HG02884 (cell line): Measurements from ENCODE around the gene SLC39A11.
"Not testable (repeated sequence)": the region's sequence is repeated elsewhere in the genome, so short reads cannot be mapped to it uniquely, and the experiment has no call there.

Experiments used
- ATAC-seq: cut with Tn5 transposase; IDR thresholded peaks from one replicate; pipeline ENCODE4 v1.9.1; 2021; ENCODE audit warnings: mild to moderate bottlenecking, moderate library complexity; ENCODE audit not compliant: unreplicated experiment

The SLC39A11 gene

DNA sequence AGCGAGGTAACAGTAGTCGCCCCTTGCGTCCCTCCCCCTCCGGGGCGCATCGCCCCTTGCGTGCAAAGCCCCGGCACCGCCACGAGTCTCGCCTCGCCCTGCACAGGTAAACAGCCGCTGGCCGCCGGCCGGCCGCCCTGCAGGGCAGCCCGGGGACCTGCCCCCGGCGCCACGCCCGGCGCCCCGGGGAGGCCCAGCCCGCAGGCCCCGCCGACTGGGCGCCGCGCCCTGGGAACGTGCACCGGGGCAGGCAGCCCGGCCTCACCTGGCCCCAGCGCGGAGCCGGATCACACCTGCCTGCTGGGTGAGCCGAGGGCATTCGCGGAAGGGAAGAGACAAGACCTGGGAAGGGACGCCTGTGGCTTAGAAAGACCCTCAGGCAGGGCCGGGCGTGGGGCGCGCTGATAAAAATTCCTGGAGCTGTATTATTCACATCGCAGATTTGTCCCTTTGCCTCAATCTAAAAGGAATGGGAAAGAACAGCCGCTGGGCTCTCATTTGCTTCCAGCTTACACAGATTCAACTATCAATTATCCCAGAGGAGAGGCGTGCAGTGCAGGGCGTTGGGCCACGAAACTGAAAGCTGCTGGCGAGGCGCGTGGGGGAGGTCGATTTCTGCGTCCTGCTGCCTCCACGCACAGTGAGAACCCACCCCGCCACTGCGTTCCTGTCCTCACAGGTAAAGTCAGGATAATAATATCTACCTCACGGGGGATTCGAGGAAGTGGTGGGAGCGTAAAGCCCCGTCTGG, 451.9 kb downstream of the SLC39A11 start:
- ATAC-seq: no peak

DNA sequence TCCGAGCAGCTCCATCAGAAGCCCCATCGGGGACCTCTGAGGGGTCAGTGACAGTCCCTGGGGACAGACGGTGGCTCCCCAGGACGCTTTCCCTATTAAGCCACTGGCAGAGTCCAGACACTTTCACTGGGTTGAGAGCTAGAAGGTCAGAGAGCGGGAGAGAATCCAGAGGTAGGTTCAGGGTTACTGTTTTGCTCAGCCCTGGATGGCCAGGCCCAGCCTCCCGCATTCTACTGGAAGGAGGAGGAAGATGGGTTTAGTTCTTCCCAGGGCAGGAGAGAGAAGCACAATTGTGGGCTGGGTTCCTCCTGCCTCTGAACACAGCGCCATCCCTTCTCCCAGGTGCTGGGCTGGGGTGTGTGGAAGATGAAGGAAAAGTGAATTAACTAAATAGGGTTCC, 452.8 kb downstream of the SLC39A11 start:
- no peak for ATAC-seq

DNA sequence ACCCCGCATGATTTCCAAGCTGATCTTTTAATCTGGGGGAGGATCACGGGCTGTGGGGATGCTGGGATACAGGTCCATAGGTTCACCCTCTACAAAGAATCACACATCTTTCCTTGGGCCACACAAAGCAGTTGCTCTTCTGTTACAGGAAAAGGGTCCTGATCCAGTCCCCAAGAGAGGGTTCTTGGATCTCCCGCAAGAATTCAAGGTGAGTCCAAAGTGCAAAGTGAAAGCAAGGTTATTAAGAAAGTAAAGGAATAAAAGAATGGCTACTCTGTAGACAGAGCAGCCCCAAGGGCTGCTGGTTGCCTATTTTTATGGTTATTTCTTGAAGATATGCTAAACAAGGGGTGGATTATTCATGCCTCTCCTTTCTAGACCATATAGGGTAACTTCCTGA, 453.6 kb downstream of the SLC39A11 start:
- ATAC-seq: not testable (repeated sequence)

DNA sequence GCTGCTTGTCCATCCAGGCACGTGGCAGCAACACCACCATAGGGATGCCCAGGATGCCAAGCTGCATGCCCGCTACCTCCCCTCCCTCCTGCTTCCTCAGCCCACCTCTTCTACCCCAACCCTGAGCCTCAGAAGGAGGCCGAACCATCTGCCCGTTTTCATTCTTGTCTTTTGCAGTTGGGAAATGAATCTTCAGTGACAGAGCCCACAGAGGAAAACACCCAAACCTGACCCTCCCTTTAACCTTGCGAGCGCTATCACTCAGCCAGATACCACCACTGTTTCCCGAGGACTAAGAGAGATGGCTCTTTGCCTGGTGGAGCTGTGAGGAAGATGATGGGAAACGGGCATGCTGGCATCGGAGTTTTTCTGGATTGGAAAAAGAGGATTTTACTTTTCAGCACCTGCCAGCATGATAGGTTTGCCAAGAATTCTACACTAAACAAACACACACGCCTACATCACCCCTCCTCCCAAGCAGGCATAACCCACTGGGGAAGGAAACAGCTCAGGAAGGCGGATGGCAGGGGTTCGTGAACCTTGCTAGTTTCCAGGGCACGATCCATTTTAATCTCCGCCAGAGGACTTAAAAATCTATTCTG, 457.4 kb downstream of the SLC39A11 start:
- ATAC-seq: no peak

DNA sequence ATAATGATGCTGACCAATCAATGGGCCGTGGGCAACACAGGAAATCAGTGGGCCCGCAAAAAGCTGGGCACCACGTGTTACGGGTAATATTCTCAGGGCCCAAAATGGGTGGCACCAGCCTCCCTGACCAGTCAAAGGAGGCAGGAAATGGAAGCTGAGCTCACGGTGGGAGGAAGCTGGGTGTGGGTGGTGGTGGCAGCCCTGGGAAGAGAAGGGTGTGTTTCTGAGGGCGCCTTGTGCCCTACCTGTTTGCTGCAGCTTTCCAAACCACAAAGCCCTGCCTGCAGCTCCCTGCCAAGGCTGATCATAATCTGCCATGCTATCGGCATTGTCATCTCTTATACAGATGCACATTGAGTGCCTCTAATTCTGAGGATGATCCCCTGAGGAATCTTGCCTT, 457.9 kb downstream of the SLC39A11 start:
- ATAC-seq: no peak

DNA sequence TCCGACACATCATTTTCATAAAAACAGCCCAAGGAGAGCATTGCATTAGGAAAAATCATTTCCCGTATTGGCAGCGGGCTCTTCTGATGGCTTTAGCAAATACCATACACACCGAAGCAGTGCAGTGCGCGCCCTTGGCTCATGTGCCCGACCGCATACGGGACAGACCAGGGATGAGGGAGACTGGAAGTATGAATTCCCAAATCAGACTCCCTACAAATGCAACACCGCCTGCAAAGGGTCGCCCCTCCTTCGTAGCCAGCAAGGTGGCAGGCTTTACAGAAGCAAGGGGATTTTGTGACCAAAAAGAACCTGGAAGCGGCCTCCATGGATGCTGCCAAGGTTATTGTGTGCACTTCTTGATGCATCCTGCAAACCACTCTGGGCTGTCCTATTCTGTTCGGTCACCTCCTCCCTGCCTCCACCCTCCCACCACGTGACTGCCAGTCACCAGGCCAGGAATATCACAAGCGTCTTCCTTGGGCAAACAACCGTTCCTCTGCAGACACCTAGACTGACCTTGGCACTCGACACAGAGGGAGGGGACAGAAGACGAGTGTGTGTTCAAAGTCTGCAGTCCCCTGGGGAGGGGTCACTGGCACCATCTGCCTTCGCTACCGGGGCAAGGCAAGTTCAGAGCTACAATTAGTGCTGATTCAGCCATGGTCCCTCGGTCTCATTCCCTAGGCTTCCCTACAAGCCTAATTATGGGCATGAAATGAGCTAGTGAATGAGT, 460.4 kb downstream of the SLC39A11 start:
- ATAC-seq: no peak

DNA sequence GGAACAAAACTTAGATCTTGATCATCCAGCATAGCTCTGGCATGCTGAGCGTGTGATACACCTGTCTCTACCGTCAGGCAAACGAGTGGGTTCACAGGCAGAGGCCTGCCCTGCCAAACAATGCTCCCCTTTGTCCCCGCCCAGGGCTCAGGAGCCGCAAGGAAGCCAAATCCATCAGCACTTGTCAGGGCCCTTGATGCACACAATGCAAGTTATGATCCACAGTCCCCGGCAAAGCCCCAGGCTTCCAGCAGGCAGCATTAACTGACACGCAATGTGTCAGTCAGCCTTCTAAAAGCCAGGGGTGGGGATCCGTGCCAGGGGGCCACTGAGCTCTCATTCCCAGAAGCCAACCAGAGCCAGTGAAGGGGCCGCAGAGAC, 460.9 kb downstream of the SLC39A11 start:
- ATAC-seq: no peak

DNA sequence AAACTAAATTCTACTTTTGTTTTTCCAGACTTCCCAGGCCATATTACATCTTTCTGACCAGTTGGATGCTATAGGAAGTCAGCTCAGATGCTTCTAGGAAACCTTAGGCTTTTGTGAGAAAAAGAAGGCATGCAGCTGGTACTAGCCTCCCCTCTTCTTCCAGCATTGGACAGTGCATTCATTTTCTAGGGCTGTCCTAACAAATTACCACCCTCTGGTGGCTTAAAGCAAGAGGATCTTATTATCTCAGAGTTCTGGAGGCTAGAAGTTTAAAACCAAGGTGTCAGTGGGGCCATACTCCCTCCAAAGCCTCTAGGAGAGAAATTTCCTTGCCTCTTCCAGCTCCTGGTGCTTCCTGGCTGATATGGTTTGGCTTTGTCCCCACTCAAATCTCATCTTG, 467.8 kb downstream of the SLC39A11 start:
- no peak for ATAC-seq

DNA sequence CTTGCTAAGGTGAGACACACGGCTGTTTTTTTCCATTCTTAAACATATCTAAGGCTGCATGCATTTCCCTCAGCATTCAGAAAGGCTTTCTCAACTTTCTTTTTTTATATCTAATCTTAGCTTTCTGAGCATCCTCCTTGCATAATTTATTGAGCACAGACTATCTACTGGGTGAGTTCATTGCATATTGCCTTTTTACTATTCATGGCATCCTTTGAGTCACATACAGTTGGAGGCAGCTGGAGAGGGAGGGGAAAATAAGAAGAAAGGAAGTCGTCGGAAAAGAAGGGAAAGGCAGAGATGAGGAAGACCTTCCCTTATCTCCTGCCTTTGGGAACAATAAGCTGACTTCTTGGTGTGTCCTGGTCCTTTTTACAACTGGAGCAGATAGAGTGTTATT, 468.3 kb downstream of the SLC39A11 start:
- ATAC-seq: no peak

DNA sequence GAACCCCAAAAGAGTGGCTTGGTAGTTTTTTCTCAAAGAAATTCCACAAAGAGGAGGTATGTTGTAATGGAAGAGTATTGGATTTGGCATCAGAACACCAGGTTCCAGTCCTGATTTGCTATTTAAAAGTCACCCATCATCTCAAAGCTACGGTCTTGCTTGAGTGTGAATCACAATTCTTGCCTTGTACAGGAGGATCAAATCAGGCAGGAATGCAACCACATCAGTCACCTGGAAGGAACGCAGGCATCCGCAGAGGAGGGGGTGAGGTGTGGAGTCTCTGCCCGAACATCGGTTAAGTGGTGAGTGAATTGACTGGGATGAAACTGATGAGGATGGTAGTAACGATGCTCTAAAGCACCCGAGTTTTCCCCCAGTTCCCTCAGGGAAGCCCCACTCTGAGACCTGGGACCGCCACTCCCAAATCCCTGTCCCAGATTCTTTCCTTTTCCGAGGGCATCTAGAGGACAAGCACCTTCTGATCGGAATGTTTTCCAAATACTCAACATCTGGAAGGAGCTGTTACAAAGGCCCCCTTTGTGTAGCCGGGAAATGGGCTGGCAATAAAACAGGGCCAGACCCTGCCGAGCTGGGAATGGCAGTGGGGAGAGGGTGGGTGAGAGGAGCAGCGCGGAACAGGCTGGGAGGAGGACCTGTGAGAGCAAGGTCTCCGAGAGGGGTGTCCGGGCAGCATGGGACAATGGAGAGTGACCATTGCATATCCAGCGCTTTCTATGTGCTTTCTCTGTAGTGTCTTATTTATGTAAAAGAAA, 469.6 kb downstream of the SLC39A11 start:
- ATAC-seq: no peak

DNA sequence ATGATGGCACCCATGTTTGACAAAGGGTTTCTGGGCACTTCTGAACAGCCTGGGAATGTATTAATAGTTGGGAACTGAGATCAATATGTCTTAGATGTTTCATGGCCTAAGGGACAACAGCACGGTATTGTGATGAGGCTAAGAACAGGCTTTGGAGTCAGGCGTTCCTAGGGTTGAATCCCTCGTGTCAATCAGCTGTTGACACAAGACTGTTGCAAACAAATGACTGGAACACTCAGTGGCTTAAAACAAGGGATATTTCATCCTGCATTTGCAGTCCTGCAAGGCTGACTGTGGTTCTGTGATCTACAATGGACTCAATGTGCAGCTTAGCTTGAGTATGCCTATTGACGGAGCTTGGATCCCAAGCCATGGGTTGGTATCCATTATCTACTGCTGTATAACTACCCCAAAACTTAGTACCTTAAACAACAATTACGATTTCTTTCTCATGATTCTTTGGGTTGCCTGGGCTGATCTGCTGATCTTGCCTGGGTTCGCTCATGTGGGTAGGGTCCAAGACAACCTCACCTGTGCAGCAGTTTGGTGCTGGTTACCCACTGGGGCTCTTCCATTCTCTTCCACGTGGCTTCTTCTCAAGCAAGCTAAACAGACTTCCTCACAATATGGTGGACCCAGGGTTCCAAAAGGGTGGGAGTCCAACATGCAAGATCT, 472.4 kb downstream of the SLC39A11 start:
- ATAC-seq: no peak

DNA sequence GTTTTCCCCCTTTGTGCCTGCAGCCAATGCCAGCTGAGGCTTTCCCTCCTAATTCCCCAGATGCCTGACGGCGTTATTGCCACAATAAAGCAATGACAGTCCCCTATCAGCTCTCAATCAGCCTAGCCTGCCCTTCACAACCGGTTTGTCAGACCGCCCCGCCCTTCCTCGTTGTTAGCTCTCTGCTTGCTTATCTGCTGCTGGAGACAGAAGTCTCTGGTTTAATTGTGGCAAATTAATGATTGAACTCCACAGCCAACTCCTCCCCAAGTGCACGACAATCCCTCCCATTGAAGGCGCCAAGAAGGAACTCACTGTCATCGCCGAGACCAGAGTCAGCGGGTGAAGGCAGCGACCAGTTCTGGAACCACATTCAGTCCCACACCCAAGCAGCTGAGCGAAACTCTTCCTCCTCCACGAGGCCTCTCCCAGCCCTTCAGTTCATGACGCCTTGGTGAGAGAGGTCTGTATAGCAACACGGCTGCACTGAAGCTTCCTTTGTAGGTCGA, 474.4 kb downstream of the SLC39A11 start:
- no peak for ATAC-seq

DNA sequence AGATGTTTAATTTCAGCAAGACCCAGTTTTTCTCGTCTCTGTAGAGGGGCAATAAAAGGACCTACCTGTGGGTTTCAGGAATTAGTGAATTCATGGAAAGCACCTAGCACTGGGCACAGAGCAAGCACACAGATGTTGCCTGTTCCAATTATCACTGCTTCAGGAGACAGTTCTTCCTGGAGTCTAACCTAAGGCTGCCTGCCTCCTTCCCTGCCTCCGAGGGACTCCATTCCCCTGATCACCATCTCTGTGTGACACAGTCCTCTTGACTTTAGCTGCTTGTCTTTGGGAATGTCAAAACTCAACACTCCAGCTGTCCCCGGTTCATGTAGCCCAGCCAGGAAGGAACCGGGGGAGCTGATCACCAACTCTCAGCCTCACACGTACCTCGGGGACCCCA, 474.9 kb downstream of the SLC39A11 start:
- ATAC-seq: no peak

DNA sequence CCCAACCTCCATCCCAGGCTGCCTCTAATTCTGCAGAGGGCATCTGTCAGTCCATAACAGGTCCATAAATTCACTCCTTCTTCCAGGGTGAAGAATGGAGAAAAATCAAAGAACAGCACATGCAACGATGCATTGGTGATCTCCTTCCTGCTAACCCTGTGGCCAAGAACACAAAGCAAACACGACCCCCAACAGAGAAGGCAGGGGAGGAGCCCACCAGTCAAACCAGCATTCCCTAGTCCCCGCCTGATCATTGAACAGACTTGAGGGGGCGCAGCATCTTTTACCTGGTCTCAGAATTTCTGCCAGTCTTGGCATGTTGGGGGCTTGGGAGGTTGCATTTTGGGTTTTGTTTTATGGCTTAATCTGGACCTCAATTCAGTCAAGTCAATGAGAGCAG, 476.0 kb downstream of the SLC39A11 start:
- ATAC-seq: no peak

DNA sequence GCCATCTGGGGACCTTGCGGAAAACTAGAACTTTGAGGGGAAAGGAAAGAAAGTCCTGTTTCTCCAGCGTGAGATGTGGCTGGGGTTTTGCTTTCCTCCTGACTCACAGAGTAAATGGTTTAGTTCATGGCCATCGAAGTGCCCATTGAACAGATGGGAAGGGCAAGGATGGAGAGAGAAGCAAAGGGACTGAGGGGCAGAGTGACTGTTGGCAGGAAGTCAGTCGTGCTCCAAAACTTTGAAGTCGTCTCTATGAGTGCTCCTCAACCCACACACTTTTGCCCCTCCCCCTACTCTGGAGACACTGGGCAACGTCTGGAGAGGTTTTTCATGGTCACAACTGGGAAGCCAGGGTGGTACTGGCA, 476.9 kb downstream of the SLC39A11 start:
- ATAC-seq: no peak

DNA sequence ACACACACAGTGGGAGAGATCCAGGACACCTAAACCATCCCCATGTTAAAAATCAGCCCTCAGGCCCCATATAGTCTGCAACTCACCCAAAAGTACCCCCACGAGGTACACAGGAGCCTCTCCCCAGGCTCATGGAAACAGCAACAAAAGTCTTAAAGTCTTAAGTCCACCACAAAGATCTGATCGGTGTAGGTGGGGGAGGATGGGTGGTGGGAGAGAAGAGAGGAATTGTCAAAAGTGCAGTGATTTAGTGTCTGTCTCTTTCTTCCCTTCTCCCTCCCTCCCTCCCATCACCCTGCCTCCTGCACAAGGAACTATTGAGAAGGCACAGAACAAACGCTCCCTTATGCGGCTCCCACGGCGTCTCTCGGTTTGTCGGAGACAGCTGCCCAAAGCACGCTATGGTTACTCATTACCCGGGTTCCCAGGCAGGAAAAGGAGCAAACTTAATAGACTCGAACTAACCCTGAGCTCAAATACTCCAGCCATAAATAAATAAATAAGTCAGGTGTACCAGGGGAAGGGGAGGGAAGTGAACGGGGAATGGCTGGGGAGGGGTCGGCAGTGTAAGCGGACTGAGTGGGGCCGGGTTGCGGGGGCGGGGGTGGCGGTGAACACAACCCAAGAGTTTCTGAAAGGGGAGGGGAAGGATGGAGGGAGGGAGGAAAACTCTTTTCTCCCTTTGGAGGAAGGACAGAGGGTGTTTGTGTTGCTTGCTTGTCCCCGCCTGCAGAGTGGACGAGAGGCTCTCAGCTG, 477.4 kb downstream of the SLC39A11 start:
- no peak for ATAC-seq

DNA sequence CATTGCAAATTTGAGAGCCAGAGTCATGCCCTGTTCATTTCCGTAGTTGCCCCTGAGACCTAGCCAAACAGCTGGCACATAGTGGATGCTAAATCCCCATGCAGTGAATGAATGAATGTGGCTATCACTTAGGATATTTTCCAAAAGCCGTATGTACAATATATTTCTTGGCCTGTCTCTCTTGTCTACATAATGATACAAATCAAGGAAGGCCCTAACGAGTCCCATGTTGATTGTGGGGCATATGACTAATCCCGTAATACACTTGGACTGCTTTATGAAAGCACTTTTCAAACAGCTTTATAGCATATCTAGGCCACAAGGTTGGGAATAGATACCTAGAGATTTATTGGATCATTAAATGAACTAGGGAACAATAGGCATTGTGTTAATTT, 478.0 kb downstream of the SLC39A11 start:
- no peak for ATAC-seq

DNA sequence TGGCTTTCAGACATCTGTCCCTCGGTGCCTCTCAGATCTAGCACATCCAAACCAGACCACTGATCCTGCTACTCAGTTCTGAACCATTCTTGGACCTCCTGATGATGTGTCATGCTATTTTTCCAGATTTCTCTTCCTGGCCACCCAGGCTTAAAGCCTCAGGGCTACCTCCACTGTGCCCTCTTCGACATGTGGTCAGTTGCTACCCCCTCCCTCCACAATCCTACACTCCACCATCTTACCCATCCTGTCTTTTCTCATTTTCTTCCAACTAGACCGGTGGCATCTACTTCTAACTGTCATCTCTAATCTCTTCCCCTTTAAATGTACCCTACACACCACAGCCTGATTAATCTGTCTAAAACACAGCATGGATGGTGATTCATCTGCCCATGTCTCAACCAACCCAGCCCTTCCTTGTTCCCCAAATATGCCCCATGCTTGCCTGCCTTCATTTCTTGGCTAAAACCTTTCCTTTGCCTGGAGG, 478.6 kb downstream of the SLC39A11 start:
- ATAC-seq: no peak

DNA sequence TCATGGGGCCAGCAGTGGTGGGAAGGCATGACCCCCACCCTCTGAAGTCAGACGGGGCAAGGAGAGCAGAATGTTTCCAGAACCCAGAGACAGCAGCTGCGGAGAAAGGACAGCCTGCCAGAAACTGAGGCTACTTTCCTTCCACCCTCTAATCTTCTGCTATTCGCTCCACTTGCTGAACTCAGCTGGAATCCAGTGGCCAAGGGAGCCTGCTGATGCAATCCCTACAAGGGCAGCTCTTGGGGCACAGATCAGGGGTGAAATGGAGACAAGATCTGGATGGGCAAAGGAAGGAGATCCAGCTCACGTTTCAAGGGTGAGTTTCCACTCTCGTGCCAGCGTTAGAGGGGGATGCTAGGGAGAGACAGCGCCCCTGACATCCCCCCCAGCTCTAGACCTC, 479.1 kb downstream of the SLC39A11 start:
- no peak for ATAC-seq

DNA sequence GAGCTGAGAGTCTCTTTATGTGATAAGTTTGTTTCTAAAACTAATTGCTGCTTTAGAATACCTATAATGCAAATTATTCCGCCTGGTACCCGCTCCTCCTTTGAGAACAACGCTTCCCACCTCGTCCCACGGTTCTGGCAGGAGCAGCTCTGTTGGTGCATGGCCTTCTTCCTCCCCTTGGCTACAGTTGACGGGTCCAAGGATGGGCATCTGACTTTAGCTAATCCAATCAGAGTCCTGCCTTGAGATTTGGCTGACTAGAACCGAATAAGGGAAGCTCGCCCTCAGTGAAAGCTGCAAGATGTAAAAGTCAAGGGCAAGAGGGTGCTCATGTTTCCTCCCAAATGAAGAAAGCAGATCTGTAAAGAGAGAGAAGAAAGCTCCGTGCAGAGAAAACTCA, 481.3 kb downstream of the SLC39A11 start:
- ATAC-seq: no peak
